ENCODE data around the gene ELF1. TPM values are rescaled to one million over a fixed set of nuclear protein-coding genes. Genes with fewer than 3 reads are reported as not detected.
A peak's percentile ranks its signal among the peaks of the same experiment; 100 is the strongest.

Gene ELF1
- total and polyA plus RNA-seq, 2 donors from 2014 or later, result 12.0 to 95.1 TPM

DNA sequence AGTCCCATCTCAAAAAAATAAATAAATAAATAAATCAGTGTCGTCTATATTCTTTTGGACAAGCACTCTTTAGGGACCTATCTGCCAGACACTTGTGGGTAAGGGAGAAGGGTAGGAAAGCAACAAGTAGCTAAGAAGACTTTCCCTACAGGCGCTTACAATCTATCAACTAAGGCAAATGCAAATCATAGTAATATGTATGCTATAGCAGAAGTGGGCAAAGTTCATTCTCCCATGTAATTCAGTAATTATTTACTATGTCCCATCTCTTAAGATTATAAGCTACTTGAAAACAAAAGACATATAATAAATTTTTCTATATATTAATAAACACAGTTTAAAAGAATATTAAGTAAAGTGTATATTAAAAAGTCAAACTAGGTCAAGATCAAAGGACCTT is 16.5 kb downstream of the ELF1 start:
- TF ChIP-seq CTCF (IDR thresholded peaks at IDR 0.05; ENCODE audit: borderline replicate concordance, extremely low read depth, insufficient read depth), result no peak

GRCh38 chr13:41001695-41002094 is 17.4 kb downstream of the ELF1 start:
- Histone ChIP-seq H3K4me1 (ENCODE audit: control insufficient read depth in 2 of 3, insufficient read depth in 2 of 3, low read depth in 1 of 3, low read length in 3 of 3) (peaks cover 0 to 25% (median 5%) of the 10 kb centered on the region in 3 donors), H3K4me3 (ENCODE audit: low read length in 3 of 3) (no peak overlapping the region), H3K27me3 (ENCODE audit: control insufficient read depth, insufficient read depth, low read length) (no peaks in the 10 kb centered on the region), H3K27ac (ENCODE audit: low read depth in 2 of 2, low read length in 2 of 2) (no peak overlapping the region), H3K36me3 (ENCODE audit: control insufficient read depth in 2 of 3, insufficient read depth in 3 of 3, low read length in 3 of 3) (no peaks in the 10 kb centered on the region), H3K9me3 (ENCODE audit: control insufficient read depth in 2 of 3, insufficient read depth in 1 of 3, low read length in 3 of 3) (no peaks in the 10 kb centered on the region), H3K9ac (ENCODE audit: low read length in 3 of 3) (no peak overlapping the region)
- no peak for TF ChIP-seq CTCF (IDR thresholded peaks at IDR 0.05; ENCODE audit: borderline replicate concordance, extremely low read depth, insufficient read depth)
- no peak for FAIRE-seq
- no peak for DNase-seq
- intact Hi-C loops (cut with DNase I), result no loop called here

More for the DNA sequence above, 16.5 kb downstream of the ELF1 start:
- H3K4me3 ChIP-seq (ENCODE audit: low read length in 3 of 3), result no peak overlapping the region
- H3K9ac ChIP-seq (ENCODE audit: low read length in 3 of 3), result no peak overlapping the region
- no peaks in the 10 kb centered on the region for H3K27me3 ChIP-seq (ENCODE audit: control insufficient read depth, insufficient read depth, low read length)
- peak; percentile 39 for FAIRE-seq
- DNase-seq, result no peak
- H3K4me1 ChIP-seq (ENCODE audit: control insufficient read depth in 2 of 3, insufficient read depth in 2 of 3, low read depth in 1 of 3, low read length in 3 of 3), result peaks cover 0 to 25% (median 5%) of the 10 kb centered on the region in 3 donors
- H3K9me3 ChIP-seq (ENCODE audit: control insufficient read depth in 2 of 3, insufficient read depth in 1 of 3, low read length in 3 of 3), result no peaks in the 10 kb centered on the region
- intact Hi-C loops (cut with DNase I), result no loop called here
- H3K27ac ChIP-seq (ENCODE audit: low read depth in 2 of 2, low read length in 2 of 2), result no peak overlapping the region
- H3K36me3 ChIP-seq (ENCODE audit: control insufficient read depth in 2 of 3, insufficient read depth in 3 of 3, low read length in 3 of 3), result no peaks in the 10 kb centered on the region

GRCh38 chr13:40999416-40999815 is 19.7 kb downstream of the ELF1 start:
- no peak for TF ChIP-seq CTCF (IDR thresholded peaks at IDR 0.05; ENCODE audit: borderline replicate concordance, extremely low read depth, insufficient read depth)
- no peaks in the 10 kb centered on the region for H3K9me3 ChIP-seq (ENCODE audit: control insufficient read depth in 2 of 3, insufficient read depth in 1 of 3, low read length in 3 of 3)
- FAIRE-seq (no peak), DNase-seq (no peak)
- no peak overlapping the region for H3K27ac ChIP-seq (ENCODE audit: low read depth in 2 of 2, low read length in 2 of 2)
- no peaks in the 10 kb centered on the region for H3K36me3 ChIP-seq (ENCODE audit: control insufficient read depth in 2 of 3, insufficient read depth in 3 of 3, low read length in 3 of 3)
- no peak overlapping the region for H3K4me3 ChIP-seq (ENCODE audit: low read length in 3 of 3)
- no peaks in the 10 kb centered on the region for H3K27me3 ChIP-seq (ENCODE audit: control insufficient read depth, insufficient read depth, low read length)
- intact Hi-C loops (cut with DNase I), result no loop called here
- peaks cover 0 to 18% (median 5%) of the 10 kb centered on the region in 3 donors for H3K4me1 ChIP-seq (ENCODE audit: control insufficient read depth in 2 of 3, insufficient read depth in 2 of 3, low read depth in 1 of 3, low read length in 3 of 3)
- H3K9ac ChIP-seq (ENCODE audit: low read length in 3 of 3), result no peak overlapping the region
